DMS79 (cell line): Measurements from ENCODE around the gene GPAM.
"Not testable (repeated sequence)": the region's sequence is repeated elsewhere in the genome, so short reads cannot be mapped to it uniquely, and the experiment has no call there.

Experiments
- DNase-seq: peaks from one replicate; lab custom pipeline; 2025; lab: John Stamatoyannopoulos, UW

Gene GPAM

GRCh38 chr10:112215342-112215774 is 31.8 kb upstream of the GPAM start:
- no peak for DNase-seq

GRCh38 chr10:112214298-112214926 is 30.8 kb upstream of the GPAM start:
- no peak for DNase-seq

GRCh38 chr10:112213836-112214235 is 30.3 kb upstream of the GPAM start:
- DNase-seq, result no peak

GRCh38 chr10:112213098-112213823 is 29.7 kb upstream of the GPAM start:
- no peak for DNase-seq

- DNase-seq, result no peak
Observed at GRCh38 chr10:112210666-112211065, 27.1 kb upstream of the GPAM start.

GRCh38 chr10:112209684-112210131 is 26.1 kb upstream of the GPAM start:
- DNase-seq, result no peak

- no peak for DNase-seq
Observed at GRCh38 chr10:112208997-112209396, 25.4 kb upstream of the GPAM start.

GRCh38 chr10:112208292-112208691 is 24.7 kb upstream of the GPAM start:
- no peak for DNase-seq

- DNase-seq, result no peak
Observed at GRCh38 chr10:112203328-112204076, 19.9 kb upstream of the GPAM start.

GRCh38 chr10:112202561-112203241 is 19.1 kb upstream of the GPAM start:
- no peak for DNase-seq

GRCh38 chr10:112202076-112202475 is 18.5 kb upstream of the GPAM start:
- DNase-seq, result no peak

GRCh38 chr10:112201334-112201733 is 17.8 kb upstream of the GPAM start:
- DNase-seq, result no peak

- DNase-seq, result not testable (repeated sequence)
Observed at GRCh38 chr10:112200259-112200658, 16.7 kb upstream of the GPAM start.

GRCh38 chr10:112197662-112198061 is 14.1 kb upstream of the GPAM start:
- not testable (repeated sequence) for DNase-seq

GRCh38 chr10:112195224-112195623 is 11.7 kb upstream of the GPAM start:
- DNase-seq, result no peak

- no peak for DNase-seq
Observed at GRCh38 chr10:112191791-112192190, 8.2 kb upstream of the GPAM start.

- no peak for DNase-seq
Observed at GRCh38 chr10:112191041-112191590, 7.6 kb upstream of the GPAM start.

GRCh38 chr10:112189465-112189864 is 5.9 kb upstream of the GPAM start:
- no peak for DNase-seq

GRCh38 chr10:112187527-112187926 is 4.0 kb upstream of the GPAM start:
- DNase-seq, result no peak

- no peak for DNase-seq
Observed at GRCh38 chr10:112185959-112186358, 2.4 kb upstream of the GPAM start.

GRCh38 chr10:112184379-112184778 is 814 bp upstream of the GPAM start:
- no peak for DNase-seq

- peak; percentile 25 for DNase-seq
Observed at GRCh38 chr10:112184052-112184371, 447 bp upstream of the GPAM start.
